ENCODE results near the gene ZNG1E.
"Not testable (repeated sequence)": the region's sequence is repeated elsewhere in the genome, so short reads cannot be mapped to it uniquely, and the experiment has no call there.

ZNG1E gene

DNA sequence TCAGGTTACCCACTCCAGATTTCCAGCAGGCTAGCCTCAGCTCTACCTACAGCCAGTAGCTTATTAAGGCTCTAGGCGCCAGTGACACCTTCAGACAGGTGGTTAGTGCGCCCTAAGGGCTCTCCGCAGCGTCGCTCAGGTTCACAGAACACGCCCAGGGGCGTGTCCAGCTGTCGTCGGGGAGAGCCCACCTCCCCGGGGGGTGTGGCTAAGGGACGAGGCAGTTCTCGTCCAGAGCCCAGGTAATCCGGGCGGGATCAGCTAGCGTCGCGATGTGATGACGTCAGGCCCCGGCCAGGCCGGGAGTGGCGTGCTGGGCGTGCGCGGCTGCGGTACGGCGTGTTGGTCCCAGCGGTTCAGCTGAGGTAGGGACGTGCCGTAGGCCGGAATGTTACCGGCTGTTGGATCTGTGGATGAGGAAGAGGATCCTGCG is at the start of gene ZNG1E:
ZNG1E (plus strand) TSS at position 340 of the 433 bp plus-strand sequence; CDS start at position 389, 49 bp downstream.
- not testable (repeated sequence) for H3K79me2 ChIP-seq (ENCODE audit: insufficient read depth, low read depth); H3K36me3 ChIP-seq (ENCODE audit: insufficient read depth); H2AFZ ChIP-seq (ENCODE audit: low read depth); H3K4me1 ChIP-seq (ENCODE audit: low read depth, poor library complexity, severe bottlenecking); H4K20me1 ChIP-seq (ENCODE audit: insufficient read depth); H3K27me3 ChIP-seq (ENCODE audit: insufficient read depth, low read depth); H3K4me3 ChIP-seq (IDR thresholded peaks at IDR 0.05; ENCODE audit: insufficient read depth, low read depth, low read length)
- H3K9ac ChIP-seq = peak within 1 kb of the TSS; percentile 37; the same call in 1 of the 2 replicates
- peak within 1 kb of the TSS; percentile 42; the same call in 1 of the 2 replicates for H3K4me2 ChIP-seq
- H3K27ac ChIP-seq = 0 out of 2 replicates have a peak within 1 kb of the TSS, but pooled peaks have one; percentile 22

DNA sequence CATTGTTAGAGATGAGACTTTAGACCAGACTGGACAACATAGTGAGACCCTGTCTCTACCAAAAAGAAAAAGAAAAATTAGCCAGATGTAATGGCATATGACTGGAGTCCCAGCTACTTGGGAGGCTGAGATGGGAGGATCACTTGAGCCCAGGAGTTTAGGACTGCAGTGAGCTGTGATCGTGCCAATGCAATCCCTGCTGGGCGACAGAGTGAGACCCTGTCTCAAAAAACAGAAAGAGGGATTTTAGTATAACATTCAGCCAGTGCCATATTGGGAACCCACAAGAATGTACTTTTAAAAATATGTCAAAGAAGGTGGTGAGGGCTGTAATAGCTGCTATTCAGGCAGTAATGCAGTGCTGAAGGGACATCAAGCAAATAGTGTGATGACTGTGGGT is 2.1 kb upstream of the ZNG1E start:
- H2AFZ ChIP-seq (ENCODE audit: low read depth); H3K27me3 ChIP-seq (ENCODE audit: insufficient read depth, low read depth); H3K27ac ChIP-seq; H3K79me2 ChIP-seq (ENCODE audit: insufficient read depth, low read depth); H4K20me1 ChIP-seq (ENCODE audit: insufficient read depth); H3K9ac ChIP-seq; H3K36me3 ChIP-seq (ENCODE audit: insufficient read depth); H3K4me2 ChIP-seq; H3K4me1 ChIP-seq (ENCODE audit: low read depth, poor library complexity, severe bottlenecking); H3K4me3 ChIP-seq (IDR thresholded peaks at IDR 0.05; ENCODE audit: insufficient read depth, low read depth, low read length): not testable (repeated sequence)

DNA sequence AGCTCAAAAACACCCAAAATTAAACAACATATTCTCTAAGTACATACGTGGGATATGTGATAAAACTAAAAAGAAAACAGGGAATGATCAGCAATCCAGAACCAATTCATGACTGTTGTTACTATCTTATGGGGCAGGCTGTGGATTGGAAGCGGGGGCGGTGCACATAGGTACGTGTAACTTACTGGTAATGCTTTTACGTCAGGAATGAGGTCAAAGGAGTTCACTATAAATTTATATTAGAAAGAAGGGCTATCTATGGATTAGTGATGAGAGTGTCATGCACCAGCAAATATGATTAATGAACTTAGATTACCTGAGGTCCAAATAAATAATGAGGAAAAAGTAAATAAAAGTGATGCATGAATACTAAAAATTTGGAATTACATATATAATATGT is 710 bp upstream of the ZNG1E start:
- not testable (repeated sequence) for H2AFZ ChIP-seq (ENCODE audit: low read depth); H3K27ac ChIP-seq; H3K9ac ChIP-seq; H3K27me3 ChIP-seq (ENCODE audit: insufficient read depth, low read depth); H3K36me3 ChIP-seq (ENCODE audit: insufficient read depth); H3K4me3 ChIP-seq (IDR thresholded peaks at IDR 0.05; ENCODE audit: insufficient read depth, low read depth, low read length); H3K4me2 ChIP-seq; H3K4me1 ChIP-seq (ENCODE audit: low read depth, poor library complexity, severe bottlenecking); H3K79me2 ChIP-seq (ENCODE audit: insufficient read depth, low read depth); H4K20me1 ChIP-seq (ENCODE audit: insufficient read depth)

DNA sequence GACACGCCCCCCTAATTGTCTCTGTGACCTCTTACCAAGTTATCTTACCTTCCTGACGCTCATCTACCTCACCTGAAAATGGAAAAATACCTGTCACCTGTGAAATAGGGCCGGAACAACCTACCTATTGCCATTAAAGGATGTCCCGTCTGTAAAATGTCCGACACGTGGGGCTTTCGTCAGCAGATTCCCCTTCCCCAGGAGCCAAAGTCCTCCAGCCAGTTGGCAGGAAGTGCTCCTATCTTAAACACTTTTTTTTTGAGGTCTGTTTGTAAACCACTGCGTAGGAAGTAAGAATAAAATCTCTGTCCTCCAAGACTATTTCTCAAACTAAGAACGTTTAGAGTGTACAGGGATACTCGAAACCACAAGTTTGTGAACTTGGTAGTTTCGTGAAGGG is 661 bp downstream of the ZNG1E start:
- 0 out of 2 replicates have a peak overlapping the region, but pooled peaks have one; percentile 22 for H3K27ac ChIP-seq
- not testable (repeated sequence) for H3K27me3 ChIP-seq (ENCODE audit: insufficient read depth, low read depth); H4K20me1 ChIP-seq (ENCODE audit: insufficient read depth); H2AFZ ChIP-seq (ENCODE audit: low read depth); H3K36me3 ChIP-seq (ENCODE audit: insufficient read depth); H3K4me2 ChIP-seq; H3K4me3 ChIP-seq (IDR thresholded peaks at IDR 0.05; ENCODE audit: insufficient read depth, low read depth, low read length); H3K4me1 ChIP-seq (ENCODE audit: low read depth, poor library complexity, severe bottlenecking); H3K79me2 ChIP-seq (ENCODE audit: insufficient read depth, low read depth)
- H3K9ac ChIP-seq = peak overlapping the region; percentile 37; the same call in 1 of the 2 replicates

DNA sequence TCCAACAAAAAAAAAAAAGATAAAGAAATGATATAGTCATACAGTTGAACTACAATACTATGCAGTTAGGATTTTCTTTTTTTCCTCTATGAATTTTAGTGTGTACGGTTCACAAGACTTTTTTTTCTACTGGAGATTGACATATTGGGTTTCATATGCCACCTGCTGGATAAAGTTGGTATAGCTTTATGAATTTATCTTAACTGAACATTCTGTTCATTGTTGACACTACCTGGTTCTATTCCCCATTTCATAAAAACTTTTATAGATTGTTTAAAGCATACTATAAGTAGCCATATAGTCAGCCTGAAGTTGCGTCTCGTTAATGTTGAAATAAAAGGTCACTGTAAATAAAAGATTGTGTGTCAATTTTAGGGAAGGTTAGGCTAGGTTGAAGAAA is 2.8 kb downstream of the ZNG1E start:
- not testable (repeated sequence) for H3K4me2 ChIP-seq; H2AFZ ChIP-seq (ENCODE audit: low read depth); H3K9ac ChIP-seq; H4K20me1 ChIP-seq (ENCODE audit: insufficient read depth); H3K36me3 ChIP-seq (ENCODE audit: insufficient read depth); H3K27ac ChIP-seq; H3K27me3 ChIP-seq (ENCODE audit: insufficient read depth, low read depth); H3K79me2 ChIP-seq (ENCODE audit: insufficient read depth, low read depth); H3K4me1 ChIP-seq (ENCODE audit: low read depth, poor library complexity, severe bottlenecking); H3K4me3 ChIP-seq (IDR thresholded peaks at IDR 0.05; ENCODE audit: insufficient read depth, low read depth, low read length)
- TF ChIP-seq, protein P1, sequence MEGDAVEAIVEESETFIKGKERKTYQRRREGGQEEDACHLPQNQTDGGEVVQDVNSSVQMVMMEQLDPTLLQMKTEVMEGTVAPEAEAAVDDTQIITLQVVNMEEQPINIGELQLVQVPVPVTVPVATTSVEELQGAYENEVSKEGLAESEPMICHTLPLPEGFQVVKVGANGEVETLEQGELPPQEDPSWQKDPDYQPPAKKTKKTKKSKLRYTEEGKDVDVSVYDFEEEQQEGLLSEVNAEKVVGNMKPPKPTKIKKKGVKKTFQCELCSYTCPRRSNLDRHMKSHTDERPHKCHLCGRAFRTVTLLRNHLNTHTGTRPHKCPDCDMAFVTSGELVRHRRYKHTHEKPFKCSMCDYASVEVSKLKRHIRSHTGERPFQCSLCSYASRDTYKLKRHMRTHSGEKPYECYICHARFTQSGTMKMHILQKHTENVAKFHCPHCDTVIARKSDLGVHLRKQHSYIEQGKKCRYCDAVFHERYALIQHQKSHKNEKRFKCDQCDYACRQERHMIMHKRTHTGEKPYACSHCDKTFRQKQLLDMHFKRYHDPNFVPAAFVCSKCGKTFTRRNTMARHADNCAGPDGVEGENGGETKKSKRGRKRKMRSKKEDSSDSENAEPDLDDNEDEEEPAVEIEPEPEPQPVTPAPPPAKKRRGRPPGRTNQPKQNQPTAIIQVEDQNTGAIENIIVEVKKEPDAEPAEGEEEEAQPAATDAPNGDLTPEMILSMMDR (conservative IDR thresholded peaks at IDR 0.05; ENCODE audit: low read depth, low read length) = peak; percentile 40

DNA sequence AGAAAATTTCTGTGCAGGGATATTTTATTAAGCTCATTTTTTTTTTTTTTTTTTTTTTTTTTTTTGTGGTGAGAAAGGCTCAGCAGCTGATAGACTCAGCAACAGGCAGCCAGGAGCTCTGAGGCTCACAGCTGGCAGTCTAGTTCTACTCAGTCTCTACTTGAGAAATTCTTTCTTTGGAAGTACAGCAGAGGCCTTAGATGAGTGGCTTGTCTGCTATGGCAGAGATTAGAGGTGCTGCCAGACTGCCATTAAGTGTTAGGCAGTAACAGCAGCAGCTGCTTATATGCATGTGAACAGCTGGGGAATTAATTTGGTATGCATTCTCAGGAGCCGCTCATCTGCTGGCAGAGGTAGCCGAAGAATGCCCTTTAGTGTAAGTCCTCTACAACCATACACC is 27.8 kb downstream of the ZNG1E start:
- H4K20me1 ChIP-seq (ENCODE audit: insufficient read depth); H3K79me2 ChIP-seq (ENCODE audit: insufficient read depth, low read depth); H3K4me3 ChIP-seq (IDR thresholded peaks at IDR 0.05; ENCODE audit: insufficient read depth, low read depth, low read length); H3K4me2 ChIP-seq; H3K36me3 ChIP-seq (ENCODE audit: insufficient read depth); H3K27ac ChIP-seq; H2AFZ ChIP-seq (ENCODE audit: low read depth); H3K4me1 ChIP-seq (ENCODE audit: low read depth, poor library complexity, severe bottlenecking); H3K9ac ChIP-seq; H3K27me3 ChIP-seq (ENCODE audit: insufficient read depth, low read depth): not testable (repeated sequence)

DNA sequence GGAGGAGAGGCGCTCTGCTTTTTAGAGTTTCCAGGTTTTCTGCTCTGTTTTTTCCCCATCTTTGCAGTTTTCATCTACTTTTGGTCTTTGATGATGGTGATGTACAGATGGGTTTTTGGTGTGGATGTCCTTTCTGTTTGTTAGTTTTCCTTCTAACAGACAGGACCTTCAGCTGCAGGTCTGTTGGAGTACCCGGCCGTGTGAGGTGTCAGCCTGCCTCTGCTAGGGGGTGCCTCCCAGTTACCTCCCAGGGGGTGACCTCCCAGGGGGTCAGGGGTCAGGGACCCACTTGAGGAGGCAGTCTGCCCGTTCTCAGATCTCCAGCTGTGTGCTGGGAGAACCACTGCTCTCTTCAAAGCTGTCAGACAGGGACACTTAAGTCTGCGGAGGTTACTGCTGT is 38.7 kb downstream of the ZNG1E start:
- H3K79me2 ChIP-seq (ENCODE audit: insufficient read depth, low read depth); H3K4me1 ChIP-seq (ENCODE audit: low read depth, poor library complexity, severe bottlenecking); H3K9ac ChIP-seq; H3K27ac ChIP-seq; H3K4me3 ChIP-seq (IDR thresholded peaks at IDR 0.05; ENCODE audit: insufficient read depth, low read depth, low read length); H3K27me3 ChIP-seq (ENCODE audit: insufficient read depth, low read depth); H2AFZ ChIP-seq (ENCODE audit: low read depth); H3K36me3 ChIP-seq (ENCODE audit: insufficient read depth); H3K4me2 ChIP-seq; H4K20me1 ChIP-seq (ENCODE audit: insufficient read depth): not testable (repeated sequence)

DNA sequence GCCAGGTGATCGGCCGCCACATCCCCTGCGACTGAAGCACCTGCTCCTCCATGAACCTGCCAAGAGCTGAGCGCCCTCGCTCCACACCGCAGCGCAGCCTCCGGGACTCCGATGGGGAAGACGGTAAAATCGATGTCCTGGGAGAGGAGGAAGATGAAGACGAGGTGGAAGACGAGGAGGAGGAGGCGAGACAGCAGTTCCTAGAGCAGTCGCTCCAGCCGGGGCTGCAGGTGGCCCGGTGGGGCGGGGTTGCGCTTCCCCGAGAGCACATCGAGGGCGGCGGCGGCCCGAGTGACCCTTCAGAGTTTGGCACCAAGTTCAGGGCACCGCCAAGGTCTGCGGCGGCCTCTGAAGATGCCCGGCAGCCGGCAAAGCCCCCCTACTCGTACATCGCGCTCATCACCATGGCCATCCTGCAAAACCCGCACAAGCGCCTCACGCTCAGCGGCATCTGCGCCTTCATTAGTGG is 61.4 kb downstream of the ZNG1E start, which contains the start of gene FOXD4L4:
FOXD4L4 (plus strand) TSS at position 51 of the 469 bp plus-strand sequence; CDS start at position 51, 0 bp downstream.
- H3K27ac ChIP-seq; H3K9ac ChIP-seq; H3K27me3 ChIP-seq (ENCODE audit: insufficient read depth, low read depth); H3K79me2 ChIP-seq (ENCODE audit: insufficient read depth, low read depth); H3K4me3 ChIP-seq (IDR thresholded peaks at IDR 0.05; ENCODE audit: insufficient read depth, low read depth, low read length); H4K20me1 ChIP-seq (ENCODE audit: insufficient read depth); H3K36me3 ChIP-seq (ENCODE audit: insufficient read depth); H3K4me1 ChIP-seq (ENCODE audit: low read depth, poor library complexity, severe bottlenecking); H3K4me2 ChIP-seq; H2AFZ ChIP-seq (ENCODE audit: low read depth): not testable (repeated sequence)

DNA sequence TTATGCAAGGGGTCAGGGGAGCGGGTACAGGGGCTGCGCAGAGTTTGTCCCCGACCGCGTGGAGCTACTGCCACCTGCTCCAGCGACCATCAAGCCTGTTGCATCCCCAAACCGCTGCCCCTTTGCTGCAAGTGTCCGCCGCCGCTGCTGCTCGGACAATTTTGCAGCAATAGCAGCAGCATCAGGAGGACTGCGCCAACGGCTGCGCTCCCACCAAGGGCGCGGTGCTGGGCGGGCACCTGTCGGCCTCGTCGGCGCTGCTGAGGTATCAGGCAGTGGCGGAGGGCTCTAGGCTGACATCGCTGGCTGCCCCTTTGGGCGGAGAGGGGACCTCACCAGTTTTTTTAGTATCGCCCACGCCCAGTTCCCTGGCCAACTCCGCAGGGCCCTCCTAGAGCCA is 62.4 kb downstream of the ZNG1E start:
- not testable (repeated sequence) for H2AFZ ChIP-seq (ENCODE audit: low read depth); H3K36me3 ChIP-seq (ENCODE audit: insufficient read depth); H3K27me3 ChIP-seq (ENCODE audit: insufficient read depth, low read depth); H4K20me1 ChIP-seq (ENCODE audit: insufficient read depth); H3K9ac ChIP-seq; H3K4me2 ChIP-seq; H3K79me2 ChIP-seq (ENCODE audit: insufficient read depth, low read depth); H3K4me3 ChIP-seq (IDR thresholded peaks at IDR 0.05; ENCODE audit: insufficient read depth, low read depth, low read length); H3K27ac ChIP-seq; H3K4me1 ChIP-seq (ENCODE audit: low read depth, poor library complexity, severe bottlenecking)

All from KMS-11 (cell line).